Measurements from ENCODE around the gene SHB.

SHB gene

DNA sequence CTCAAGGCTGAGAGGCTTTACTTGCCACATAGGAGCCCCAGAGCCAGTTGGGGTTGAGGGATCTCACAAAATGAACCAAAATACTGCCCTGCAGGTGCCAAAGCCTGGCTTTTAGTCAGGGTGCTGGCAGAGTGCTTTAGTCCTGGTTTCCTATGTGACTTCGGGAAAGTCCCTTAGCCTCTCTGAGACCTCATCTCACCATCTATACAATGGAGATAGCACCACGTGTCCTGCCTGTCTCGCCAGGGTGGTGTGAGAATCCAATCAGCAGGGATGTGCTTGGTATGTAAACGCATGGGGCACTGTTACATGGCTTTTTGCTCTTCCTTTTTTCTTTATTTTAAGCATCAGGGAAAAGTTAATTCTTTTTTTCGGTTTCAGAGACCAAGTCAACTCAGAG, 68.3 kb downstream of the SHB start:
- H3K27me3 ChIP-seq (replicated peaks; ENCODE audit: control insufficient read depth, insufficient read depth, low read length): no peaks in the 10 kb centered on the region
- H3K36me3 ChIP-seq (ENCODE audit: control insufficient read depth, insufficient read depth, low read length): no peaks in the 10 kb centered on the region
- TF ChIP-seq, protein P1, sequence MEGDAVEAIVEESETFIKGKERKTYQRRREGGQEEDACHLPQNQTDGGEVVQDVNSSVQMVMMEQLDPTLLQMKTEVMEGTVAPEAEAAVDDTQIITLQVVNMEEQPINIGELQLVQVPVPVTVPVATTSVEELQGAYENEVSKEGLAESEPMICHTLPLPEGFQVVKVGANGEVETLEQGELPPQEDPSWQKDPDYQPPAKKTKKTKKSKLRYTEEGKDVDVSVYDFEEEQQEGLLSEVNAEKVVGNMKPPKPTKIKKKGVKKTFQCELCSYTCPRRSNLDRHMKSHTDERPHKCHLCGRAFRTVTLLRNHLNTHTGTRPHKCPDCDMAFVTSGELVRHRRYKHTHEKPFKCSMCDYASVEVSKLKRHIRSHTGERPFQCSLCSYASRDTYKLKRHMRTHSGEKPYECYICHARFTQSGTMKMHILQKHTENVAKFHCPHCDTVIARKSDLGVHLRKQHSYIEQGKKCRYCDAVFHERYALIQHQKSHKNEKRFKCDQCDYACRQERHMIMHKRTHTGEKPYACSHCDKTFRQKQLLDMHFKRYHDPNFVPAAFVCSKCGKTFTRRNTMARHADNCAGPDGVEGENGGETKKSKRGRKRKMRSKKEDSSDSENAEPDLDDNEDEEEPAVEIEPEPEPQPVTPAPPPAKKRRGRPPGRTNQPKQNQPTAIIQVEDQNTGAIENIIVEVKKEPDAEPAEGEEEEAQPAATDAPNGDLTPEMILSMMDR (IDR thresholded peaks at IDR 0.05; ENCODE audit: insufficient read depth, low read length, poor library complexity, severe bottlenecking): no peak
- H3K4me3 ChIP-seq (replicated peaks; ENCODE audit: low read depth, low read length): no peak overlapping the region
- no peak for DNase-seq (ENCODE audit: extremely low read depth, insufficient read length)

DNA sequence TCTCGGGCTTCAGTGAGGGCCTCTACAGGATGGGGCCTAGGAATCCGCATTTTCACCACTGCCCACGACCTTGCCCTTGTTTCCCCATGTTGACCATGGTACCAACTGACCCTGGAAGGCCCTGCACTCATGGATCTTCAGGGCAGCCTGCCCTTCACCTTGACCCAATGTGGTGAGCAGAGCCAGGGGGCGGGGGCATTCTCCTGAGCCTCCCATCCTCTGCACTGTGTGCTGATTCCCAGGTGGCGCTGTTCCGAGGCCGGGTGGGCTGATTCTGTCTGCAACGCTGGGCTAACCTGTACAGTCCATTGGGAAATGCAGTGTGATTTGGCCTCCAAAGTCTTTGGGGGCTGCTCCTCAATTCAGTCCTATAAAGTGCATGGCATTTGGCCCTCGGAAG, 68.7 kb downstream of the SHB start:
- TF ChIP-seq, protein P1 (IDR thresholded peaks at IDR 0.05; ENCODE audit: insufficient read depth, low read length, poor library complexity, severe bottlenecking): peak; percentile 23
- Histone ChIP-seq H3K4me3 (replicated peaks; ENCODE audit: low read depth, low read length) (no peak overlapping the region), H3K36me3 (ENCODE audit: control insufficient read depth, insufficient read depth, low read length) (no peaks in the 10 kb centered on the region), H3K27me3 (replicated peaks; ENCODE audit: control insufficient read depth, insufficient read depth, low read length) (no peaks in the 10 kb centered on the region)
- no peak for DNase-seq (ENCODE audit: extremely low read depth, insufficient read length)

DNA sequence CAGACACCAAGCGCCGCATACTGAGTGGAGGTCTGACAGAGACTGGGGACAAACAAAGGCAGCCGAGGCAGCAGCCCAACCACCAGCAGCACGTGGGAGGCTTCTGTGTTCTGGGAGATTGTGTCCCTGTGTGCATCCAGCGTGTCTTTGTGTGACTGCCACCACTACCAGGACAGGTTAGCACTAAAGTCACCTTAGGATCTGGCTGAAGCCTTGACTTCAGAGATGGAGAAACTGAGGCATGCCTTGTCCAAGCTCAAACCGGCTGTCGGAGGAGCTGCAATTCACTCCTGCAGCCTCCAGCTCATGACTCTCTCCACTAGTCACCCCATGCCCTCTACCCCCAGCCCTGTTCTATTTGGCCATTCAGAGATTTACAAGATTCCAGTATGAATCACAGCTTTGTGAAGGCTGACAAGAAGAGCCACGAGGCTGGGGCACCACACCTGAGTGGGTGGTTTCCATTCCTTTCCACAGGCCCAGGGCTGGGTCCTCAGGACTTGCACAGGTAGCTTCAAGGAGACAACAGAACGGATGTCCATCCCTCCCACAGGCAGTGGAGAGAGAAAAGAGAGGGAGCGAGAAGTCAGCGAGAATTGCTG, 69.3 kb downstream of the SHB start:
- no peak for DNase-seq (ENCODE audit: extremely low read depth, insufficient read length)

DNA sequence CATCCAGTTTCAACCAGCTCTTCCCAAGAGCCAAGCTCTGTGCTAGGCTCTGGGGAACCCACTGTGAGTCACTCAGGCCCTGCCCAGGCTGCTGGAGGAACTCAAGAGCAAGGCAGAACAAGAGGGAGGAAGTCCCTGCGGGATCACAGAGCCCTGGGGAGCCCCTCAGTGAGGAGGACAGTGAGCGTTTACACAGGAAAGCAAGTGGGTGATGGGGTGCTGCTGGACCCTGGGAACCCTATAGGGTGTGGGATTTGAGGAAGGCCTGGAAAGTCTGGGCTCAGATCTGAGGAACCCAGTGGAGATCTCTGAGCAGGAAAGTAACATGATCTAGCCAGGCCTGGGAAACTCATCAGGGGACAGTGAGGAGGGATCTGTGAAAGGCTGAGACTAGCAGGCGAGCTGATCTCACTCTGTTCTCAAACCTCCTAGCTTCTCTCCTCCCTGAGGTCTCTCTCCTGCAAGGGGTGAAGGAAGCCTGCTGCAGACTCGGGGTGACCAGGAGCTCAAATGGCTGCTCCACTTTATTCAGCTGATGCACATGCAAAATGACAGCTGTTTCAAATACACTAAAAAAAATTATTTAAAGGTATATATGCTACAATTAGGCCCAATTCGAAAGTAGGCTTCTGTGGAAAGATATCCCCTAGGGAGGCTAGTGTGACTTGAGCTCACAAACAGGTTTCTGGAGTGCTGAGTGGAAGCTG, 70.0 kb downstream of the SHB start:
- Histone ChIP-seq H3K4me3 (replicated peaks; ENCODE audit: low read depth, low read length) (no peak overlapping the region), H3K27me3 (replicated peaks; ENCODE audit: control insufficient read depth, insufficient read depth, low read length) (no peaks in the 10 kb centered on the region), H3K36me3 (ENCODE audit: control insufficient read depth, insufficient read depth, low read length) (no peaks in the 10 kb centered on the region)
- TF ChIP-seq, protein P1 (IDR thresholded peaks at IDR 0.05; ENCODE audit: insufficient read depth, low read length, poor library complexity, severe bottlenecking): no peak
- no peak for DNase-seq (ENCODE audit: extremely low read depth, insufficient read length)

More for the DNA sequence above, 69.3 kb downstream of the SHB start:
- no peaks in the 10 kb centered on the region for H3K27me3 ChIP-seq (replicated peaks; ENCODE audit: control insufficient read depth, insufficient read depth, low read length)
- H3K4me3 ChIP-seq (replicated peaks; ENCODE audit: low read depth, low read length): no peak overlapping the region
- no peaks in the 10 kb centered on the region for H3K36me3 ChIP-seq (ENCODE audit: control insufficient read depth, insufficient read depth, low read length)
- TF ChIP-seq, protein P1 (IDR thresholded peaks at IDR 0.05; ENCODE audit: insufficient read depth, low read length, poor library complexity, severe bottlenecking): no peak

DNA sequence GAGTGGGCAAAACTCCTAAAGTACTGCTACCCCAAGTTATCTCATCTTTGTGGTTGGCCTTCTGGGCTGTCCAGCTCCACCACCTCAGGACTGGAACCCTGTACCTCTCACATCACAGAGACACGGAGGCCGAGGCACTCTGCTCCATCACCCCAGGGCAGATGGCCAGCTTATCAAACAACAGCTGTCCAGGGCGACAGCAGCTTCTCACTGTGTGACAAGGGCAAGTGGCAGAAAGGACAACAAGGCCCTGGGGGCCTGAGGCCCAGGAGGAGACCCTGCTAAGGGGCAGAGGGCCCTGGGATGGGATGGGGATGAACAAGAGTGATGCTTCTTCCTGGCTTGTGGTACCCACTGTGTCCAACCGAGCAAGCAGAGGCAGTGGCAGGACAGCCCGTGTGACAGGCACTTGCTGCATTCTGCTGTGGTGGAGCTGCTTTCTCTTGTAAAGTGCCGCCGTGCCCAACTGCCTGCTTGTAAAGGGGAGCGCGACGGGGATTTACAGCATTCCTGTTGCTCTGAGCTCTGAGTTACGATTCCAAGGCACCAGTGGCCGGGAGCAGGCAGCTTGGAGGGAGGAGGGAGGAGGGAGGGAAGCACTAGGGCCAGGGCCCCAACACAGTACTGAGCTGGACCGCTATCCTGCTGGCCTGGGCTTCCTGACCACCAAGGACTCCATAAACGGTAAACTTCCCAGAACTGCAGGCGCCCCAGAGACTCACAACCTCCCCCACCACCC, 71.2 kb downstream of the SHB start:
- no peak for DNase-seq (ENCODE audit: extremely low read depth, insufficient read length)
- Histone ChIP-seq H3K27me3 (replicated peaks; ENCODE audit: control insufficient read depth, insufficient read depth, low read length) (no peaks in the 10 kb centered on the region), H3K36me3 (ENCODE audit: control insufficient read depth, insufficient read depth, low read length) (no peaks in the 10 kb centered on the region), H3K4me3 (replicated peaks; ENCODE audit: low read depth, low read length) (no peak overlapping the region)
- TF ChIP-seq, protein P1 (IDR thresholded peaks at IDR 0.05; ENCODE audit: insufficient read depth, low read length, poor library complexity, severe bottlenecking): no peak

Measured in GM06990 (cell line).